GM10266 (cell line): ENCODE data around the gene KIFC3.
"Not testable (repeated sequence)": the region's sequence is repeated elsewhere in the genome, so short reads cannot be mapped to it uniquely, and the experiment has no call there.

Experiments used
- DNase-seq: peaks from one replicate; pipeline ENCODE4 v3.0.0; 2012; ENCODE audit errors: extremely low spot score
- TF ChIP-seq, protein P1 (sequence below): IDR thresholded peaks from 2 replicates; pipeline ENCODE4 v1.5.1; 2012; ENCODE audit warnings: mild to moderate bottlenecking, low read depth; ENCODE audit not compliant: control insufficient read depth, insufficient read depth; ENCODE audit errors: missing control alignments

Gene KIFC3

DNA sequence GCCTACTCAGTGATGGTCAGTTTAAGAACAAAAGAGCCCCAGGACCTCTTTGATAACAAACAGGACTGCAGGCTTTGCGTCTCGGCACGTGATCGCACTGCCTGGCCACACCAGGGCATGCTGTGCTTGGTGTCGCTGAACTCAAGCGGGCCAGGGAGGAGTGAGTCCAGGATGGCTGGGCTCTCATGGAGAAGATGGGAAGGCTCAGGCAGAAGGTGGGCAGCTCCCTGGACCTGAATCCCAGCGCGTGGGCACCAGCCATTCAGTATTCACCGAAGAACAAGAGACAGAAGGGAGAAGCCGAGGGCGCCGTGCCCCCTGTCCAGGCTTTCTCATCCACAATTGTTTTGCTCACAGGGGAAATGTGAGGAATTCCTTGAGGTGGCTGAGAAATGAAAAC is 54.8 kb downstream of the KIFC3 start:
- DNase-seq = no peak
- TF ChIP-seq, protein P1, sequence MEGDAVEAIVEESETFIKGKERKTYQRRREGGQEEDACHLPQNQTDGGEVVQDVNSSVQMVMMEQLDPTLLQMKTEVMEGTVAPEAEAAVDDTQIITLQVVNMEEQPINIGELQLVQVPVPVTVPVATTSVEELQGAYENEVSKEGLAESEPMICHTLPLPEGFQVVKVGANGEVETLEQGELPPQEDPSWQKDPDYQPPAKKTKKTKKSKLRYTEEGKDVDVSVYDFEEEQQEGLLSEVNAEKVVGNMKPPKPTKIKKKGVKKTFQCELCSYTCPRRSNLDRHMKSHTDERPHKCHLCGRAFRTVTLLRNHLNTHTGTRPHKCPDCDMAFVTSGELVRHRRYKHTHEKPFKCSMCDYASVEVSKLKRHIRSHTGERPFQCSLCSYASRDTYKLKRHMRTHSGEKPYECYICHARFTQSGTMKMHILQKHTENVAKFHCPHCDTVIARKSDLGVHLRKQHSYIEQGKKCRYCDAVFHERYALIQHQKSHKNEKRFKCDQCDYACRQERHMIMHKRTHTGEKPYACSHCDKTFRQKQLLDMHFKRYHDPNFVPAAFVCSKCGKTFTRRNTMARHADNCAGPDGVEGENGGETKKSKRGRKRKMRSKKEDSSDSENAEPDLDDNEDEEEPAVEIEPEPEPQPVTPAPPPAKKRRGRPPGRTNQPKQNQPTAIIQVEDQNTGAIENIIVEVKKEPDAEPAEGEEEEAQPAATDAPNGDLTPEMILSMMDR = no peak

DNA sequence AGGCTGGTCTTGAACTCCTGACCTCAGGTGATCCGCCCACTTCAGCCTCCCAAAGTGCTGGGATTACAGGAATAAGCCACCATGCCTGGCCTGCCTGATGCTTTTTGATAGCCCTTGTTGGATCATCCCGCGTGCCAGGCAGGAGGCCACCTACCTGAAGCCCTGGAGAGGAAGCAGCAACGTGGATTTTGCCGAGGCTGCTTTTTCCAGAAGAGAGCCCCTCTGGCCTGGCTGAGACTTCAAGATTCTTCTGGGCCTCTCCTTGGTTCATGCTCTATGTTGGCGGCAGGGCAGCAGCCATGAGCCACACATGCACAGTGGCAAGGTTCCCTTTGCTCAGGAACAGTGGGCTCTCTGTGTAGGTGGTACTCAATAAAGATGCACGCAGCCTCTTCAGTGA is 55.2 kb downstream of the KIFC3 start:
- TF ChIP-seq, protein P1 = no peak
- DNase-seq = no peak

DNA sequence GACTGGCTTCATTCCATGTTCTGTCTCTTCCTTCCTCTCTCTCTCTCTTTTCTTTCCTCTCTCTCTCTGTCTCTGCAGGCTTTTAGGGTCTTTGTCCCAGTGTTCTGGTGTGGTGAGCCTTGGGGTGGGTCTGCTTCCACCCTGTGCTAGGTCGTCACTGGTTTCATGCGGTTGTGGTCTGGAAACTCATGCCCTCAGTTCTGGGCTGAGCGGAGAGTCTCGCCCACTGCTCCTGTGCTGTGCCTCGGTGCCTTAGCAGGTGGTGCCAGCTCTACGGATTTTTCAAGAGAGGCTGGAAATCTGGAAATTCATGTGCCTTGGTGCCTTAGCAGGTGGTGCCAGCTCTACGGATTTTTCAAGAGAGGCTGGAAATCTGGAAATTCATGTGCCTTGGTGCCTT is 56.0 kb downstream of the KIFC3 start:
- DNase-seq = not testable (repeated sequence)

DNA sequence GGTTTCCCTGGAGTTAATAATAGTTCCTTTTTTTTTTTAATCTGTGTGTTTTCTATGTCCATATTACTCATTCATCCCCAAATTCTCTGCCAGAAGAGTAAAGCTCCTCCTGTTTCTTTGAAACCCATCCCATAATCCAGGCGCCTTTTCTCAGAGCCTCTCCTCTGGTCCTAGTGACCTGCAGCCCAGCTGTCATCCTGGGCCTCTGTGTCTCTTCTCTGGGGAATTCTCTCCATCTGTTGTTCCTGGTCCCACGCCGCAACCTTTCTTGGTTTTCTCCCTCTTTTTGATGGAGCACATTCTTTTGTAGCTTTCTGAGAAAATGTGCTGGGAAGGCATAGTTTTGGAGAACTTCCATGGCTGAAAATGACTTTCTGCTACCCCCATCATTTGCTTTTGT is 56.5 kb downstream of the KIFC3 start:
- no peak for DNase-seq
- TF ChIP-seq, protein P1 = no peak

DNA sequence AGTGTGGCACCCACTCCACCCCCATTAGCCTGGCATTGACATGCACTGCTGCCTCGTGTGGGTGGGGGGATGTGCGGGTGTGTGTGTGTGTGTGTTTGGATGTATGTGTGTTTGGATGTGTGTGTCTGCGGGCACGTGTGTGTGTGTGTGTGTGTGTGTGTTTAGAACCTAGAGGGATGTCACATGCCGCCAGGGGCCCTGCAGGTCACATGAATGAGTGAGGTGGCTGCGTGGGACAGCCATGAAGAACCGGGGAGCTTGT is 57.7 kb downstream of the KIFC3 start:
- no peak for DNase-seq
- TF ChIP-seq, protein P1 = no peak

DNA sequence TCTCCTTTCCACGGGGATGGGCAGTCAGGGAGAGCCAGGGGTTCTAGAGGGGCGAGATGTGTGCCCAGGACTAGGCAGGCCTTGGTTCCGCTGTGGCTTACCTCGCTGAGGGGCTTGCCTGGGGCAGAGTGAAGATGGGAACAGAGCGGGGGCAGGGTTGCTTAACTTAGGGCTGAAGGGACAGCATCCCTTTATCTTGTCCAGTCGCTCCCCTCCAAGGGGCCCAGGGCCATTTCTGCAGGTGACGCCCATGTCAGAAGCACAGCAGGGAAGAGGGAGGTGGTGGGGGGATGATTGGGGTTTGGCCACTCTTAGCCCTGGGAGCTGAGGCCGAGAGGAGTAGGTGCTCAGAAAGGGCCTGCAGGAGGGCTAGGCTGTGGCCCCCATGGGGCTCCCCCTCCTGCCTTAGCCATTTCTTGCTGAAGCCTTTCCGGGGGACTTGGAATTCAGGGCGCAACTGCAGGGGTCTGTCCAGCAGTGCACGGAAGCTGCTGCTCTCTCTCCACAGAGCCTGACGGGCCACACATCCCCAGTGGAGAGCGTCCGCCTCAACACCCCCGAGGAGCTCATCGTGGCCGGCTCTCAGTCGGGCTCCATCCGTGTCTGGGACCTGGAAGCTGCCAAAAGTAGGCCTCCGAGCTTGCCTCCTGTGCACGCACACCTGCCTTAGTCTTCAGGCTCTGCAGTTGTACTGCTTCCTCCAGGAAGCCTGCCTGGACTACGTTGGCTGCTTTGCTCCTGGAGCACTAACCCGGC is 58.2 kb downstream of the KIFC3 start:
- TF ChIP-seq, protein P1 = no peak

DNA sequence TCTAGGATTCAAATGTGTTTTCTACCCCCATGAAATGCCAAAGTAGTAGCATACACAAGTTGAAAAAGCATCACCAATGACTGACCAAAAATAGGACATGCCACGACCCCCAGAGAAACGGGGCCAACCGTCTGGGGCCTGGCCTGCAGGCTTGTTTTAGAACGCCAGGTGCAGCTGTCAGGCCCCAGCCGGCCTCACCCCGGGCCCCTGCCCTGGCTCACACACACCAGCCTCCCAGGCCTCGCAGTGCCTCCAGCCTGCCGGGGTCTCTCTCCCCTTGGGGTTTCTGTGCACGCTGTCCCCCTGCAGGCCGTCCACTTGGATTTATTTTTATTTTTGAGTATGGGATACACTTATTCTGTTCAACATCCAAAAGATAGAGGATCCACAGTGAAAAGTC is 58.8 kb downstream of the KIFC3 start:
- TF ChIP-seq, protein P1 = no peak
- DNase-seq = no peak

More for the DNA sequence above, 58.2 kb downstream of the KIFC3 start:
- no peak for DNase-seq

DNA sequence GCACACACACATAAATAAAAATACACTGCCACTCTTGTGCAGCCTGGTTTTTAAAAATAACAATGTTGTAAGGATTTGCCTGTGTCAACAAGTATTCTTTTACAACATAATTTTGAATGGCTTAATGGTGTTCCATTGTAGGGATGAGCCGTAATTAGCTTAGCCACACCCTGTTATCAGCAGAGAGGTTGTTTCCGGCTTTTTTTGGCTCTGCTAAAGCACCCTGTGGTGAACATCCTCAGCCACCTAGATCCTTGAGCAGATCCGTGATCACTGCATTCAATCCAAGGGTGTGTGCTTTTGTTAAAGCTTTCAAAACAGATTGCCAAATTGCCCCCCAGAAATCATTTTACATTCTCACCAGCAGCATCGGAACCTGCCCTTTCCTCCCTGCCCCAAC is 59.7 kb downstream of the KIFC3 start:
- TF ChIP-seq, protein P1 = no peak
- DNase-seq = no peak
